IMR-90 (cell line): ENCODE results near the gene FMNL3. TPM values are rescaled to one million over a fixed set of nuclear protein-coding genes. Genes with fewer than 3 reads are reported as not detected.
A peak's percentile ranks its signal among the peaks of the same experiment; 100 is the strongest.

Experiments used
- ATAC-seq: fragments of 200-7000 bp; cut with Tn5 transposase; 2 replicates; pipeline ENCODE4 v1.9.1; 2020; ENCODE audit warnings: low read depth, mild to moderate bottlenecking, moderate library complexity
- BruUV-seq: library from RNA; stranded (reverse); fragments of 400-500 nt; replicated peaks from 2 replicates; lab custom pipeline; 2021; lab: Mats Ljungman, UMichigan
- CTCF ChIA-PET: fragments of 300-600 bp; formaldehyde crosslinking; extraction: SDS; loops from one replicate; lab custom pipeline; 2021; ENCODE audit warnings: antibody characterized with exemption; lab: Yijun Ruan, JAX
- POLR2A ChIA-PET: fragments of 300-600 bp; sonication (Branson Sonifier 250); formaldehyde crosslinking; loops from one replicate; lab custom pipeline; 2022; ENCODE audit warnings: antibody characterized with exemption; ENCODE audit not compliant: unreplicated experiment; lab: Charles Lee
- DNase-seq: peaks from one replicate; pipeline ENCODE4 v3.0.0; 2013
- H2AFZ ChIP-seq: replicated peaks from 2 replicates; pipeline ENCODE3; 2013; ENCODE audit warnings: low read length, mild to moderate bottlenecking; ENCODE audit not compliant: poor library complexity
- H2AK5ac ChIP-seq: 2 replicates; pipeline ENCODE4 v1.6.1; 2013; ENCODE audit warnings: low read depth, low read length, inconsistent platforms
- H2AK9ac ChIP-seq: replicated peaks from 2 replicates; pipeline ENCODE3; 2013; ENCODE audit warnings: mild to moderate bottlenecking, low read depth, low read length, moderate library complexity; ENCODE audit not compliant: poor library complexity
- H2BK120ac ChIP-seq: 2 replicates; pipeline ENCODE4 v1.6.1; 2013; ENCODE audit warnings: low read depth, low read length, inconsistent platforms
- H2BK15ac ChIP-seq: 3 replicates; pipeline ENCODE4 v1.6.1; 2013; ENCODE audit warnings: low read depth, low read length, inconsistent platforms
- H2BK20ac ChIP-seq: 2 replicates; pipeline ENCODE4 v1.6.1; 2013; ENCODE audit warnings: low read depth, mild to moderate bottlenecking, inconsistent platforms, low read length, moderate library complexity
- H2BK5ac ChIP-seq: 2 replicates; pipeline ENCODE4 v1.6.1; 2013; ENCODE audit warnings: mild to moderate bottlenecking, low read depth, low read length, inconsistent platforms; ENCODE audit not compliant: poor library complexity, severe bottlenecking
- H3K14ac ChIP-seq: replicated peaks from 2 replicates; pipeline ENCODE4 v1.6.1; 2013; ENCODE audit warnings: low read depth, low read length, inconsistent platforms
- H3K18ac ChIP-seq: 2 replicates; pipeline ENCODE4 v1.6.1; 2013; ENCODE audit warnings: low read depth, low read length, control low read depth
- H3K23ac ChIP-seq: 2 replicates; pipeline ENCODE4 v1.6.1; 2013; ENCODE audit warnings: low read depth, low read length, inconsistent platforms
- H3K27ac ChIP-seq: 2 replicates; pipeline ENCODE4 v1.5.1; 2013; ENCODE audit warnings: mild to moderate bottlenecking, control low read depth, low read length; ENCODE audit not compliant: insufficient read depth
- H3K27me3 ChIP-seq: 2 replicates; pipeline ENCODE4 v1.6.1; 2013; ENCODE audit warnings: low read length; ENCODE audit not compliant: control insufficient read depth, insufficient read depth
- H3K36me3 ChIP-seq: 2 replicates; pipeline ENCODE4 v1.6.1; 2013; ENCODE audit warnings: low read length, mixed read lengths; ENCODE audit not compliant: control insufficient read depth, insufficient read depth
- H3K4ac ChIP-seq: 2 replicates; pipeline ENCODE4 v1.6.1; 2013; ENCODE audit warnings: low read depth, low read length, inconsistent platforms
- H3K4me1 ChIP-seq: 2 replicates; pipeline ENCODE4 v1.6.1; 2013; ENCODE audit warnings: low read length, mixed read lengths; ENCODE audit not compliant: control insufficient read depth, insufficient read depth
- H3K4me2 ChIP-seq: 2 replicates; pipeline ENCODE4 v1.6.1; 2013; ENCODE audit warnings: low read depth, mild to moderate bottlenecking, control low read depth, low read length, moderate library complexity
- H3K4me3 ChIP-seq: 2 replicates; pipeline ENCODE4 v1.5.1; 2013; ENCODE audit warnings: low read depth, mild to moderate bottlenecking, control low read depth, low read length, moderate library complexity; ENCODE audit not compliant: insufficient read depth
- H3K56ac ChIP-seq: 2 replicates; pipeline ENCODE4 v1.6.1; 2013; ENCODE audit warnings: low read length, inconsistent platforms; ENCODE audit not compliant: insufficient read depth; ENCODE audit errors: extremely low read depth
- H3K79me1 ChIP-seq, 2 experiments: 2 replicates each; pipeline ENCODE4 v1.6.1; 2013; ENCODE audit warnings: low read length in 2 of 2, inconsistent platforms in 1 of 2, low read depth in 1 of 2
- H3K9ac ChIP-seq: 2 replicates; pipeline ENCODE4 v1.6.1; 2013; ENCODE audit warnings: low read depth, low read length, control low read depth
- H3K9me1 ChIP-seq: 2 replicates; pipeline ENCODE4 v1.6.1; 2013; ENCODE audit warnings: low read length, inconsistent platforms; ENCODE audit not compliant: insufficient read depth
- H3K9me3 ChIP-seq: 2 replicates; pipeline ENCODE4 v1.6.1; 2013; ENCODE audit warnings: low read length; ENCODE audit not compliant: control insufficient read depth, insufficient read depth
- H4K20me1 ChIP-seq: 2 replicates; pipeline ENCODE4 v1.6.1; 2013; ENCODE audit warnings: low read length, inconsistent platforms; ENCODE audit not compliant: insufficient read depth
- H4K5ac ChIP-seq: 2 replicates; pipeline ENCODE4 v1.6.1; 2013; ENCODE audit warnings: mild to moderate bottlenecking, low read depth, low read length, control low read depth
- H4K8ac ChIP-seq, 2 experiments: 2 replicates each; pipeline ENCODE4 v1.6.1; 2013; ENCODE audit warnings: low read depth in 2 of 2, low read length in 2 of 2, control low read depth in 1 of 2, inconsistent platforms in 1 of 2
- H4K91ac ChIP-seq: 2 replicates; pipeline ENCODE4 v1.6.1; 2013; ENCODE audit warnings: low read depth, low read length, inconsistent platforms; ENCODE audit not compliant: insufficient read depth
- NFE2L2 ChIP-seq: fragments of 150-350 bp; IDR thresholded peaks from 2 replicates; pipeline ENCODE4 v1.6.1; 2016; ENCODE audit warnings: low read depth, mild to moderate bottlenecking, low read length
- POLR2A ChIP-seq: IDR thresholded peaks from 2 replicates; pipeline ENCODE4 v1.6.1; 2012; ENCODE audit warnings: mild to moderate bottlenecking, low read depth, low read length
- WGBS, 2 experiments: methylation state at CpG; one replicate each; pipeline versions ENCODE4 v1.1.5 to v1.1.7; 2013; ENCODE audit warnings: missing lambda C conversion rate in 2 of 2; ENCODE audit not compliant: insufficient read length in 1 of 2; ENCODE audit errors: extremely low coverage in 2 of 2; 5-methylcytosine and 5-hydroxymethylcytosine counted together
- dilution Hi-C: fragments of 300-500 bp; cut with HindIII; formaldehyde crosslinking; loops from one replicate; pipeline ENCODE4 v1.14.3; 2018; ENCODE audit warnings: low sequenced_read_pairs; ENCODE audit not compliant: unreplicated experiment
- in situ Hi-C: fragments of 300-500 bp; cut with MboI; formaldehyde crosslinking; loops from 3 replicates; pipeline ENCODE4 v1.14.3; 2019; ENCODE audit warnings: low sequenced_read_pairs, inconsistent platforms, mixed read lengths
- intact Hi-C: fragments of 100-400 bp; cut with micrococcal nuclease; formaldehyde crosslinking; loops from 2 replicates; pipeline ENCODE4 v1.10.0; 2022
- polyA plus RNA-seq, 3 experiments: library from polyadenylated mRNA; depleted of rRNA; stranded (reverse); fragments of >200 nt; gene quantifications; 2 replicates each; pipeline ENCODE4 v1.2.3, GENCODE V29; 2012; ENCODE audit warnings: low replicate concordance in 1 of 3
- total RNA-seq: library from RNA; depleted of rRNA; stranded (reverse); fragments of >200 nt; gene quantifications from 2 replicates; pipeline ENCODE4 v1.2.3, GENCODE V29; 2012

The FMNL3 gene
- total and polyA plus RNA-seq, 2 of the 4 experiments (the other 2 are of a cell fraction): 16.3 to 36.4 TPM

- no peak overlapping the region for H4K5ac ChIP-seq
- no TSS peak for BruUV-seq
Observed at GRCh38 chr12:49750996-49751393, 43.8 kb upstream of the FMNL3 start.

More at GRCh38 chr12:49750996-49751393, 43.8 kb upstream of the FMNL3 start:
- H2AK9ac ChIP-seq: no peak overlapping the region
- H2BK15ac ChIP-seq: no peak overlapping the region
- TF ChIP-seq NFE2L2 (no peak), POLR2A (no peak)
- no peak overlapping the region for H2BK120ac ChIP-seq
- peaks cover under 1 to 56% of the 10 kb centered on the region in 2 experiments; a peak in 2 of 4 replicates for H3K79me1 ChIP-seq
- no peak overlapping the region for H2BK20ac ChIP-seq
- no peaks in the 10 kb centered on the region for H3K27me3 ChIP-seq
- in situ Hi-C loops: no loop called here
- ChIA-PET CTCF (interaction anchor here (0.9 kb wide), 1 partner anchor 10 kb away, joined by 3 read pairs; the partner anchor contains the start of gene TMBIM6), POLR2A (no interaction called here)
- no peak overlapping the region for H2AK5ac ChIP-seq
- ATAC-seq: no peak
- peaks cover 91% of the 10 kb centered on the region for H4K20me1 ChIP-seq
- H3K56ac ChIP-seq: no peak overlapping the region
- 0 out of 2 replicates have a peak overlapping the region, but pooled peaks have one; percentile 19 for H3K14ac ChIP-seq
- no peaks in the 10 kb centered on the region for H3K9me3 ChIP-seq
- H2BK5ac ChIP-seq: no peak overlapping the region
- H3K4me2 ChIP-seq: no peak overlapping the region
- 0 out of 2 replicates have a peak overlapping the region, but pooled peaks have one; percentile 67 for H3K23ac ChIP-seq
- no peak overlapping the region for H4K91ac ChIP-seq
- H3K27ac ChIP-seq: no peak overlapping the region
- no peak overlapping the region for H3K4me3 ChIP-seq
- H3K4me1 ChIP-seq: peaks cover 17% of the 10 kb centered on the region
- no peak overlapping the region for H2AFZ ChIP-seq
- H3K18ac ChIP-seq: no peak overlapping the region
- peaks cover 20% of the 10 kb centered on the region for H3K36me3 ChIP-seq
- peak overlapping the region; percentile 1; the same call in 1 of the 2 replicates for H3K4ac ChIP-seq
- H3K9ac ChIP-seq: no peak overlapping the region
- H4K8ac ChIP-seq: no peak overlapping the region
- intact Hi-C loops: no loop called here
- H3K9me1 ChIP-seq: peaks cover 22% of the 10 kb centered on the region
- dilution Hi-C loops: no loop called here
- WGBS, 2 experiments: no CpG with 5 or more reads among the region's 1 CpG
- no peak for DNase-seq
